ENCODE results near the gene UBE2H.

Gene UBE2H

DNA sequence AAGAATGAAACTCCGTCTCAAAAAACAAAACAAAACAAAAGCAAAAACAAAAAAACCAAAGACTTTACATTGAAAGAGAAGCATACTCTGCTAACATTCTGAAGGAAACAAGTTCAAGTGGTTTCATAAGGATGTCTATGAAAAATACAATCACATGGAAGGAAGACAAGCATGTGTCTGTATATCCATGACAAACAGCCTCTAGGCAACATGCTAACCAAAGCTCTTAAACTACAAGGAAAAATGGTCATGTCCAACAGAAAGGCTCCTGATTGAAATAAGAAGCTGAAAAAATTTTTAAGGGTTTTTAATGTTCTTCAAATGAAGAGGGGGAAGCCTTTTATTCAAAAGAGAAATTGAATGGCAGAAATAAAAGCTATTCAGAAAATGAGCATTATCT, 64.9 kb downstream of the UBE2H start:
- no peak for TF ChIP-seq ZBTB20 (tag by site-specific recombination; IDR thresholded peaks at IDR 0.05)
- no peaks in the 10 kb centered on the region; a peak in 1 of 3 replicates for H3K36me3 ChIP-seq (ENCODE audit: control insufficient read depth in 2 of 2, insufficient read depth in 1 of 2, low read length in 2 of 2)
- no peaks in the 10 kb centered on the region for H3K9me3 ChIP-seq (ENCODE audit: control insufficient read depth, insufficient read depth, low read depth, low read length)
- ChIA-PET CTCF (interaction anchor here (0.6 kb wide), 1 partner anchor 292 kb away, joined by 9 read pairs; no protein-coding TSS in a partner anchor), POLR2A (no interaction called here)
- no peak overlapping the region for H3K4me3 ChIP-seq (ENCODE audit: low read depth, low read length)
- no peaks in the 10 kb centered on the region for H3K4me1 ChIP-seq (ENCODE audit: control insufficient read depth, insufficient read depth, low read length)
- H3K27ac ChIP-seq (ENCODE audit: extremely low read depth, low read depth, low read length): no peak overlapping the region

- ChIA-PET POLR2A (interaction anchor here (0.9 kb wide), 1 partner anchor 66 kb away, joined by 4 read pairs; no protein-coding TSS in a partner anchor), CTCF (interaction anchor here (2.0 kb wide), 1 partner anchor 57 kb away, joined by 5 read pairs; no protein-coding TSS in a partner anchor)
- no peak overlapping the region for H3K4me3 ChIP-seq (ENCODE audit: low read depth, low read length)
- H3K4me1 ChIP-seq (ENCODE audit: control insufficient read depth, insufficient read depth, low read length): no peaks in the 10 kb centered on the region
- TF ChIP-seq ZBTB11 (tag by site-specific recombination; conservative IDR thresholded peaks at IDR 0.05; ENCODE audit: low read depth) (no peak), ZNF133 (tag by site-specific recombination; IDR thresholded peaks at IDR 0.05) (no peak), ZBTB26 (tag by site-specific recombination; optimal IDR thresholded peaks at IDR 0.05) (no peak), IKZF3 (tag by site-specific recombination; IDR thresholded peaks at IDR 0.05) (no peak), BCL6B (tag by site-specific recombination; IDR thresholded peaks at IDR 0.05) (no peak), ZNF426 (tag by site-specific recombination; IDR thresholded peaks at IDR 0.05) (no peak), SALL2 (tag by site-specific recombination; IDR thresholded peaks at IDR 0.05; ENCODE audit: borderline replicate concordance) (no peak), FEZF1 (tag by site-specific recombination; IDR thresholded peaks at IDR 0.05) (no peak), SCRT2 (tag by site-specific recombination; IDR thresholded peaks at IDR 0.05) (no peak), ZNF610 (tag by site-specific recombination; IDR thresholded peaks at IDR 0.05; ENCODE audit: borderline replicate concordance) (no peak), ZNF302 (tag by site-specific recombination; IDR thresholded peaks at IDR 0.05; ENCODE audit: low read depth) (no peak), ZNF248 (tag by site-specific recombination; IDR thresholded peaks at IDR 0.05) (no peak), ZNF324 (tag by site-specific recombination; IDR thresholded peaks at IDR 0.05) (no peak)
- TF ChIP-seq, protein P1, sequence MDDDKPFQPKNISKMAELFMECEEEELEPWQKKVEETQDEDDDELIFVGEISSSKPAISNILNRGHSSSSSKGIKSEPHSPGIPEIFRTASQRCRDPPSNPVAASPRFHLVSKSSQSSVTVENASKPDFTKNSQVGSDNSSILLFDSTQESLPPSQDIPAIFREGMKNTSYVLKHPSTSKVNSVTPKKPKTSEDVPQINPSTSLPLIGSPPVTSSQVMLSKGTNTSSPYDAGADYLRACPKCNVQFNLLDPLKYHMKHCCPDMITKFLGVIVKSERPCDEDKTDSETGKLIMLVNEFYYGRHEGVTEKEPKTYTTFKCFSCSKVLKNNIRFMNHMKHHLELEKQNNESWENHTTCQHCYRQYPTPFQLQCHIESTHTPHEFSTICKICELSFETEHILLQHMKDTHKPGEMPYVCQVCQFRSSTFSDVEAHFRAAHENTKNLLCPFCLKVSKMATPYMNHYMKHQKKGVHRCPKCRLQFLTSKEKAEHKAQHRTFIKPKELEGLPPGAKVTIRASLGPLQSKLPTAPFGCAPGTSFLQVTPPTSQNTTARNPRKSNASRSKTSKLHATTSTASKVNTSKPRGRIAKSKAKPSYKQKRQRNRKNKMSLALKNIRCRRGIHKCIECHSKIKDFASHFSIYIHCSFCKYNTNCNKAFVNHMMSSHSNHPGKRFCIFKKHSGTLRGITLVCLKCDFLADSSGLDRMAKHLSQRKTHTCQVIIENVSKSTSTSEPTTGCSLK (tag by site-specific recombination; IDR thresholded peaks at IDR 0.05): no peak
- TF ChIP-seq, protein P2, sequence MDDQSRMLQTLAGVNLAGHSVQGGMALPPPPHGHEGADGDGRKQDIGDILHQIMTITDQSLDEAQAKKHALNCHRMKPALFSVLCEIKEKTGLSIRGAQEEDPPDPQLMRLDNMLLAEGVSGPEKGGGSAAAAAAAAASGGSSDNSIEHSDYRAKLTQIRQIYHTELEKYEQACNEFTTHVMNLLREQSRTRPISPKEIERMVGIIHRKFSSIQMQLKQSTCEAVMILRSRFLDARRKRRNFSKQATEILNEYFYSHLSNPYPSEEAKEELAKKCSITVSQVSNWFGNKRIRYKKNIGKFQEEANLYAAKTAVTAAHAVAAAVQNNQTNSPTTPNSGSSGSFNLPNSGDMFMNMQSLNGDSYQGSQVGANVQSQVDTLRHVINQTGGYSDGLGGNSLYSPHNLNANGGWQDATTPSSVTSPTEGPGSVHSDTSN (CRISPR knock-in tag; IDR thresholded peaks at IDR 0.05): no peak
- TF ChIP-seq, protein P3, sequence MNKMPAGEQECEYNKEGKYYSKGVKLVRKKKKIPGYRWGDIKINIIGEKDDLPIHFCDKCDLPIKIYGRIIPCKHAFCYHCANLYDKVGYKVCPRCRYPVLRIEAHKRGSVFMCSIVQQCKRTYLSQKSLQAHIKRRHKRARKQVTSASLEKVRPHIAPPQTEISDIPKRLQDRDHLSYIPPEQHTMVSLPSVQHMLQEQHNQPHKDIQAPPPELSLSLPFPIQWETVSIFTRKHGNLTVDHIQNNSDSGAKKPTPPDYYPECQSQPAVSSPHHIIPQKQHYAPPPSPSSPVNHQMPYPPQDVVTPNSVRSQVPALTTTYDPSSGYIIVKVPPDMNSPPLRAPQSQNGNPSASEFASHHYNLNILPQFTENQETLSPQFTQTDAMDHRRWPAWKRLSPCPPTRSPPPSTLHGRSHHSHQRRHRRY (tag by site-specific recombination; IDR thresholded peaks at IDR 0.05): no peak
- H3K36me3 ChIP-seq (ENCODE audit: control insufficient read depth in 2 of 2, insufficient read depth in 1 of 2, low read length in 2 of 2): no peaks in the 10 kb centered on the region; a peak in 1 of 3 replicates
- no peaks in the 10 kb centered on the region for H3K9me3 ChIP-seq (ENCODE audit: control insufficient read depth, insufficient read depth, low read depth, low read length)
- no peak overlapping the region for H3K27ac ChIP-seq (ENCODE audit: extremely low read depth, low read depth, low read length)
Observed at GRCh38 chr7:129886818-129887186, 66.0 kb downstream of the UBE2H start.

All from HEK293 (cell line).